OCI-LY7 (cell line): ENCODE results near the gene ALG1. TPM values are rescaled to one million over a fixed set of nuclear protein-coding genes. Genes with fewer than 3 reads are reported as not detected.
"Not testable (repeated sequence)": the region's sequence is repeated elsewhere in the genome, so short reads cannot be mapped to it uniquely, and the experiment has no call there.

ENCODE experiments used
- BruUV-seq: library from RNA; stranded (reverse); fragments of 400-500 nt; replicated peaks from 2 replicates; lab custom pipeline; 2021; lab: Mats Ljungman, UMichigan
- CTCF ChIA-PET: fragments of 300-600 bp; sonication (Branson Sonifier 250); formaldehyde crosslinking; loops from one replicate; lab custom pipeline; 2022; ENCODE audit warnings: antibody characterized with exemption; ENCODE audit not compliant: unreplicated experiment; lab: Charles Lee
- POLR2A ChIA-PET: fragments of 300-600 bp; sonication (Branson Sonifier 250); formaldehyde crosslinking; loops from one replicate; lab custom pipeline; 2022; ENCODE audit warnings: antibody characterized with exemption; lab: Charles Lee
- DNase-seq: peaks from one replicate; pipeline ENCODE4 v3.0.0-alpha.2; 2015; ENCODE audit warnings: low spot score
- H2AFZ ChIP-seq: fragments of 200-600 bp; sonication (generic), shearing (Covaris generic); 2 replicates; pipeline ENCODE4 v1.6.1; 2014; ENCODE audit warnings: mild to moderate bottlenecking, antibody characterized with exemption, low read length, moderate library complexity
- H3K27ac ChIP-seq: fragments of 200-600 bp; sonication (generic); 2 replicates; pipeline ENCODE4 v1.5.1; 2014; ENCODE audit warnings: mixed run types, low read depth, mild to moderate bottlenecking, moderate library complexity, low read length, inconsistent platforms; ENCODE audit not compliant: poor library complexity, severe bottlenecking
- H3K36me3 ChIP-seq: fragments of 200-600 bp; sonication (generic); 2 replicates; pipeline ENCODE4 v1.6.1; 2014; ENCODE audit warnings: mild to moderate bottlenecking, antibody characterized with exemption, low read length, moderate library complexity, mixed read lengths; ENCODE audit not compliant: insufficient read depth
- H3K4me1 ChIP-seq: fragments of 200-600 bp; sonication (generic); 2 replicates; pipeline ENCODE4 v1.5.1; 2014; ENCODE audit warnings: mild to moderate bottlenecking, low read length; ENCODE audit not compliant: insufficient read depth, poor library complexity, severe bottlenecking
- H3K4me2 ChIP-seq: fragments of 200-600 bp; sonication (generic); 2 replicates; pipeline ENCODE4 v1.6.1; 2014; ENCODE audit warnings: mild to moderate bottlenecking, low read length
- H3K4me3 ChIP-seq: fragments of 200-600 bp; sonication (generic); 2 replicates; pipeline ENCODE4 v1.5.1; 2014; ENCODE audit warnings: mild to moderate bottlenecking, low read depth, low read length; ENCODE audit not compliant: poor library complexity, severe bottlenecking
- H3K79me2 ChIP-seq: fragments of 200-600 bp; sonication (generic); 2 replicates; pipeline ENCODE4 v1.6.1; 2016; ENCODE audit warnings: low read depth, mild to moderate bottlenecking, low read length, moderate library complexity, mixed read lengths; ENCODE audit not compliant: insufficient read depth
- H3K9me2 ChIP-seq: fragments of 200-600 bp; sonication (generic); 2 replicates; pipeline ENCODE4 v1.6.1; 2016; ENCODE audit warnings: mild to moderate bottlenecking, low read length, mixed read lengths; ENCODE audit not compliant: insufficient read depth
- H3K9me3 ChIP-seq: fragments of 200-600 bp; sonication (generic); 2 replicates; pipeline ENCODE4 v1.6.1; 2014; ENCODE audit warnings: mild to moderate bottlenecking, mixed run types, low read length, mixed read lengths
- H4K20me1 ChIP-seq: fragments of 200-600 bp; sonication (generic); 2 replicates; pipeline ENCODE4 v1.6.1; 2014; ENCODE audit warnings: mild to moderate bottlenecking, antibody characterized with exemption, low read length, moderate library complexity, mixed read lengths; ENCODE audit not compliant: insufficient read depth
- CTCF ChIP-seq: fragments of 200-600 bp; sonication (generic); conservative IDR thresholded peaks from 2 replicates; pipeline ENCODE4 v1.5.1; 2014; ENCODE audit warnings: mild to moderate bottlenecking, antibody characterized with exemption, low read length, moderate library complexity, mixed read lengths
- EZH2phosphoT487 ChIP-seq: fragments of 200-600 bp; sonication (generic); IDR thresholded peaks from 2 replicates; pipeline ENCODE4 v1.6.1; 2018; ENCODE audit warnings: low read depth, borderline replicate concordance, mild to moderate bottlenecking, mixed run types, antibody characterized with exemption, low read length, moderate library complexity, mixed read lengths
- intact Hi-C: fragments of 100-400 bp; cut with micrococcal nuclease; formaldehyde crosslinking; loops from one replicate; pipeline ENCODE4 v1.10.0; 2022; ENCODE audit not compliant: unreplicated experiment
- total RNA-seq, 2 experiments: library from RNA; depleted of rRNA in 1 of 2; stranded (reverse); fragments of >200 nt in 1 of 2; shearing (Covaris generic) in 1 of 2; gene quantifications; 2 replicates each; pipeline ENCODE4 v1.2.3, GENCODE V29; 2014 to 2022

The ALG1 gene
- total RNA-seq, 2 experiments from 2014 or later: 13.7 to 23.1 TPM

DNA sequence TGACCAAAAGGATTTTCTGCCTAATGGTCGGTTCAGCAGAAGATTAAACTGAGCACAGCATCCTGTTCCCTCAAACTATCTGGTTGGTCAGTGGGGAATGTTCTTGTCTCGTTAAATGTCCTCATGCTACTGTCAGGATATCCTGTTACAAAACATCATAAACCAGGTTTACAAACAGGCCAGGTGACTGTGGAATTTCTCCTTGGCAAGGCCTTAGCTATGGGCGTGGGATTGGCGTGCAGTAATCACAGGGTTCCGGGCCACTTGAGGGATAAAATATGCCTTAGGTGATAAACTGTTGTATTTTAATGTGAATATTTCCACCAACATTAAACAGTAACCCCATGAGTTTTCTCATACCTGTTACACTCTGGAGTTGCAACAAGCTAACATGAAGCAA, 33.4 kb downstream of the ALG1 start:
- H3K27ac ChIP-seq, H3K4me1 ChIP-seq, POLR2A ChIA-PET, intact Hi-C loops, H3K36me3 ChIP-seq, H4K20me1 ChIP-seq, H2AFZ ChIP-seq, H3K4me3 ChIP-seq, H3K9me3 ChIP-seq, H3K9me2 ChIP-seq, BruUV-seq, CTCF ChIA-PET, H3K4me2 ChIP-seq, H3K79me2 ChIP-seq, DNase-seq: not testable (repeated sequence)

- Histone ChIP-seq H3K9me3 (no peaks in the 10 kb centered on the region), H3K79me2 (no peaks in the 10 kb centered on the region), H4K20me1 (no peaks in the 10 kb centered on the region), H3K9me2 (no peaks in the 10 kb centered on the region), H3K4me2 (no peak overlapping the region), H3K36me3 (no peaks in the 10 kb centered on the region), H3K4me1 (no peaks in the 10 kb centered on the region), H3K4me3 (no peak overlapping the region), H2AFZ (no peak overlapping the region), H3K27ac (no peak overlapping the region)
- TF ChIP-seq CTCF (no peak), EZH2phosphoT487 (no peak)
- BruUV-seq: no TSS peak
- POLR2A ChIA-PET: no interaction called here
- DNase-seq: no peak
- intact Hi-C loops: no loop called here
- CTCF ChIA-PET: no interaction called here
Observed at GRCh38 chr16:5108505-5109158, 37.0 kb downstream of the ALG1 start.

DNA sequence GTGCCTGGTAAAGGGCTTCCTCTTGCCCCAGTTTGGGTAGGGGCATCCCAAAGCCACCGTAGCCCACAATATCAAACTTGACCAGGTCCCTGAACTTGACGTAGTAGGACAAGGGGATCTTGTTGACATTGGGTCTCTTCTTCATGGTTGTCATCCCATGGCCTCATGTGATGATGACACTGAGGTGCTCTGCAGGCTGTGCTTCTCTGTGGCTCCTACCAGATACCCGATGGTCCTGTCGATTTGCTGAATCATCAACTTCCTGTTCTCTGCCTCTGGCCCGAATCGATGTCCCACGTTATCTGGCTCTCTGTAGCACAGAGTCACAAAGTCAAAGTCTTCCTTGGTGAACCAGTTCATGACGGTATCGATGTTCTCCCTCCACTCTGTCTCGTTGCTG, 39.3 kb downstream of the ALG1 start:
- POLR2A ChIA-PET, H3K27ac ChIP-seq, H3K79me2 ChIP-seq, H2AFZ ChIP-seq, intact Hi-C loops, DNase-seq, H3K4me1 ChIP-seq, H3K4me2 ChIP-seq, H3K4me3 ChIP-seq, H3K9me2 ChIP-seq, H3K36me3 ChIP-seq, H3K9me3 ChIP-seq, H4K20me1 ChIP-seq, BruUV-seq, CTCF ChIA-PET: not testable (repeated sequence)

GRCh38 chr16:5116780-5117295, 45.2 kb downstream of the ALG1 start:
- H3K79me2 ChIP-seq, POLR2A ChIA-PET, H3K4me2 ChIP-seq, H2AFZ ChIP-seq, H3K9me2 ChIP-seq, H3K4me3 ChIP-seq, H4K20me1 ChIP-seq, BruUV-seq, DNase-seq, H3K9me3 ChIP-seq, H3K27ac ChIP-seq, intact Hi-C loops, H3K4me1 ChIP-seq, H3K36me3 ChIP-seq, CTCF ChIA-PET: not testable (repeated sequence)

DNA sequence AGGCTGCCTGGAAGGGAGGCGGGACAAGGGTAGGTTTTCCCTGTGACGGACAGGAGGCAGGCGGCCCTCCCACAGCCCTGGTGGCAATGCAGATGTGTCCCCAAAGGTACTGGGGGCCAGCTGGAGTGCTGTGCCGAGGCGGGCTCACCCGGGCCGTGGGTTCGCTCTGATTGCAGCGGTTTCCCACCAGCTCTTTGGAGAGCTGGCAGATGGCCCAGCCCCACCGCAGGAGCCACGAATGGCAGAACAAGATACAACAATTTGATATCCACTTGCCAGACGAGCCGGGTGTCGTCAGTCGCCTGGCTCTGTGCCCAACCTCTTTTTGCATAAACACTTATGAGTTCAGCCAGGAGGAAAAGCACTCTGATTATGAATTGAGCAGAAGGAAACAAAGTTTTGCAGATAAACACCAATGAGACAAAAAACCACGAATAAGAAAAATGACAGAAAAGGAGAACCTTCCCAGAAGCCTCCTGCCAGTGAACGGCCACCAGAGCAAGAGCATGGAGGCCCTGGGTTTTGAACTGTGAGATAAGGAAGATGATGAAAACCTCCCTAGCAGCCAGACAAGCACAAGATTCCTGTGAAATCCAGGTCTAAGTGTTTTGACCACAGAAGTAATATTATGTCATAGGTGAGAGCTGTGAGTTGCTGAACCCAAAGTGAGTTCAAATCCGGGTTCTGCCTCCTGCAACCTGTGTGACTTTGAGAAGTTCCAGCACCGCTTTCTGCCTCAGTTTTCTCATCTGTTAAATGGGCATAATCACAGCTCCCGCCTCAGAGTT, 45.9 kb downstream of the ALG1 start:
- H3K79me2 ChIP-seq, H3K9me2 ChIP-seq, H3K36me3 ChIP-seq, CTCF ChIA-PET, H3K4me2 ChIP-seq, intact Hi-C loops, H3K4me3 ChIP-seq, H2AFZ ChIP-seq, POLR2A ChIA-PET, H3K4me1 ChIP-seq, H4K20me1 ChIP-seq, H3K27ac ChIP-seq, BruUV-seq, H3K9me3 ChIP-seq, DNase-seq: not testable (repeated sequence)
